Nucleus accumbens (tissue), 56 donors: ENCODE measurements around the gene PRR35.

Experiments used
- DNase-seq, 56 donors: peaks; one replicate each; lab custom pipeline; 2025; lab: John Stamatoyannopoulos, UW

The PRR35 gene

DNA sequence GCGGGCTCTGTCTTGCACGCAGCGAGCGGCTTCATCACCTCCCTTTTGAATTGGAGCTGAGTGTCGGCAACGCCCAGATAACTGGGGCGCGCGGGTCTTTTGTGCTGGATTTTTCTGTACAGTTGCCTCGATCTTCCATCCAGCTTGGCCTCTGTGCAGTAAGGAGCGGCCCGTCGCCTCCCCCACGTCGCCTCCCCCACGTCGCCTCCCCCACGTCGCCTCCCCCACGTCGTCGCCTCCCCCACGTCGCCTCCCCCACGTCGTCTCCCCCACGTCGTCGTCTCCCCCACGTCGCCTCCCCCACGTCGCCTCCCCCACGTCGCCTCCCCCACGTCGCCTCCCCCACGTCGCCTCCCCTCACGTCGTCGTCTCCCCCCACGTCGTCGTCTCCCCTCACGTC, 15.7 kb upstream of the PRR35 start:
- DNase-seq, result no peak

DNA sequence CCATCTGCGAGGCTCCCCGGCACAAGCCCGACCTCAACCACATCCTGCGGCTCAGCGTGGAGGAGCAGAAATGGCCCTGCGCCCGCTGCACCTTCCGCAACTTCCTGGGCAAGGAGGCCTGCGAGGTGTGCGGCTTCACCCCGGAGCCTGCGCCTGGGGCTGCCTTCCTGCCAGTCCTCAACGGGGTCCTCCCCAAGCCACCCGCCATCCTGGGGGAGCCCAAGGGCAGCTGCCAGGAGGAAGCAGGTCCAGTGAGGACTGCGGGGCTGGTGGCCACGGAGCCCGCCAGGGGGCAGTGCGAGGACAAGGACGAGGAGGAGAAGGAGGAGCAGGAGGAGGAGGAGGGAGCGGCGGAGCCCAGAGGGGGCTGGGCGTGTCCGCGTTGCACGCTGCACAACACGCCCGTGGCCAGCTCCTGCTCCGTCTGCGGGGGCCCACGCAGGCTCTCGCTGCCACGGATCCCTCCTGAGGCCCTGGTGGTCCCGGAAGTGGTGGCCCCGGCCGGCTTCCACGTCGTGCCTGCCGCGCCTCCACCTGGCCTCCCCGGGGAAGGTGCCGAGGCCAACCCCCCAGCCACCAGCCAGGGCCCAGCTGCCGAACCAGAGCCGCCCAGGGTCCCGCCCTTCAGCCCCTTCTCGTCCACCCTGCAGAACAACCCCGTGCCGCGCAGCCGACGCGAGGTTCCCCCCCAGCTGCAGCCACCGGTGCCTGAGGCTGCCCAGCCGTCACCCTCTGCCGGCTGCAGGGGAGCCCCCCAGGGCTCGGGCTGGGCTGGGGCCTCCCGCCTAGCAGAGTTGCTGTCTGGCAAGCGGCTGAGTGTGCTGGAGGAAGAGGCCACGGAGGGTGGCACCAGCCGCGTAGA, 13.1 kb upstream of the PRR35 start:
- DNase-seq, result peak in 12 of 56 donors; percentile 7 to 48 (median 20)

DNA sequence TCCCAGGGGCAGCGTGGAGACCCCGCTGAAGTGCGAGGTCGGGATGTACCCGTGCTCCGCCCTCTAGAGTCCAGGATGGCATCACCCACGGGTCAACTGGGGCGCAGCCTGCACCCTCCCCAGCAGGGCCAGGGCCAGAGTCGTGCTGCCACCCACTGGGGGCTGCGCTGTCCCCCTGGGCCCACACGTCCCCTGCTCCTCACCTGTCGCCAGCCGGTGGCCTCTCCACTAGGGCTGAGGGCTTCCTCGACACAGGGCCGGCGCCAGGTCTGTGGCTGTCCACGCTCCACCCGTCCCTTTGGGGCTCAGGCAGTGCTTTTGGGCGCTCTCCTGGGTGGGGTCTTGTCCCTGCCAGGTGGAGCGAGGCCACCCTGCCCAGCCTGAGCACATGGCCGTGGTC, 11.6 kb upstream of the PRR35 start:
- DNase-seq, result no peak

DNA sequence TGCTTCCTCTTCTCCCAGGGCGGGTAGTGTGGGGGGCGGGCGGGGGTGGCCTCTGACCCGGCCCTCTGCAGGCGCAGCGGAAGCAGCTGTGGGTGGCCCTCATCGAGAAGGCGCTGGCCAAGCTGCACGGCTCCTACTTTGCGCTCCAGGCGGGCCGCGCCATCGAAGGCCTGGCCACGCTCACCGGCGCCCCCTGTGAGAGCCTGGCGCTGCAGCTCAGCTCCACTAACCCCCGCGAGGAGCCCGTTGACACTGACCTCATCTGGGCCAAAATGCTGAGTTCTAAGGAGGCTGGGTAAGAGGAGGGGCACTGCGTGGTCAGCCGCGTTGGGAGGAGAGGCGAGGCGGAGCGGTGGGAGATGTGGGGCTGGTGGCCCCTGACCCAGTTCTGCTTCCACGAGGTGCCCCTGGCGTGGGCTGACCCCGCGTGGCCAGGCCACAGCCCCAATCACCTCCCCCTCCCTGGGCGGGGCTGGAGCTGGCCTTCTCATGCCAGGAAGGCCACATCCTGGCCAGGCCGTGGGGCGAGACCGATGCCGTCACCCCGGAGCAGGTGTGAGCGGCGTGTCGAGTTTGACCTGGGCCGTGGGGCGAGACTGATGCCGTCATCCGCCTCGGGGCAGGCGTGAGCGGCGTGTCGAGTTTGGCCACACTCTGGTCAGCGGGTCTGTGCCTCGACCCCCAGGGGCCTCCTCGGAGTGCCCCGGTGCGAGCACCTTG, 10.5 kb upstream of the PRR35 start:
- DNase-seq, result no peak

DNA sequence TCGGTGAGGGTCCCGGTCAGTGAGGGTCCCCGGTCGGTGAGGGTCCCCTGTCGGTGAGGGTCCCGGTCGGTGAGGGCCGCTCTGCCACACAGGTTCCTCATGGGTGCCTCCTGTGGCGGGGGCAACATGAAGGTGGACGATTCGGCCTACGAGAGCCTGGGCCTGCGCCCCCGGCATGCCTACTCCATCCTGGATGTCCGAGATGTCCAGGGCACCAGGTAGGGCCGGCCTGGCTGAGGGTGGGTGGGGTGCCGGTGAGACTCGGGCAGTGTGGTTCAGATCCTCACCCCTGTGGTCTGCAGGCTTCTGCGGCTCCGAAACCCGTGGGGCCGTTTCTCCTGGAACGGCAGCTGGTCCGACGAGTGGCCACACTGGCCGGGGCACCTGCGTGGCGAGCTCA, 9.0 kb upstream of the PRR35 start:
- no peak for DNase-seq

DNA sequence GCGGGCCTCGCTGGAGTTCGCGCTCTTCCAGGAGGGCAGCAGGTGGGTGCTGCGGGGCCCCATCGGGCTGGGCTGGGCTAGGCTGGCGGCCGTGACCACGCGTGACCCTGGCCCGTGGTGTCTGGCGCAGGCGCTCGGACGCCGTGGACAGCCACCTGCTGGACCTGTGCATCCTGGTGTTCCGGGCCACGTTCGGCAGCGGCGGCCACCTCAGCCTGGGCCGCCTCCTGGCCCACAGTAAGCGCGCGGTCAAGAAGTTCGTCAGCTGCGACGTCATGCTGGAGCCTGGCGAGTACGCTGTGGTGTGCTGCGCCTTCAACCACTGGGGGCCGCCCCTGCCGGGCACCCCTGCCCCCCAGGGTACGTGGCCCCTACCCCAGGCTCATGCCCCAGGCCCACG, 8.0 kb upstream of the PRR35 start:
- no peak for DNase-seq

DNA sequence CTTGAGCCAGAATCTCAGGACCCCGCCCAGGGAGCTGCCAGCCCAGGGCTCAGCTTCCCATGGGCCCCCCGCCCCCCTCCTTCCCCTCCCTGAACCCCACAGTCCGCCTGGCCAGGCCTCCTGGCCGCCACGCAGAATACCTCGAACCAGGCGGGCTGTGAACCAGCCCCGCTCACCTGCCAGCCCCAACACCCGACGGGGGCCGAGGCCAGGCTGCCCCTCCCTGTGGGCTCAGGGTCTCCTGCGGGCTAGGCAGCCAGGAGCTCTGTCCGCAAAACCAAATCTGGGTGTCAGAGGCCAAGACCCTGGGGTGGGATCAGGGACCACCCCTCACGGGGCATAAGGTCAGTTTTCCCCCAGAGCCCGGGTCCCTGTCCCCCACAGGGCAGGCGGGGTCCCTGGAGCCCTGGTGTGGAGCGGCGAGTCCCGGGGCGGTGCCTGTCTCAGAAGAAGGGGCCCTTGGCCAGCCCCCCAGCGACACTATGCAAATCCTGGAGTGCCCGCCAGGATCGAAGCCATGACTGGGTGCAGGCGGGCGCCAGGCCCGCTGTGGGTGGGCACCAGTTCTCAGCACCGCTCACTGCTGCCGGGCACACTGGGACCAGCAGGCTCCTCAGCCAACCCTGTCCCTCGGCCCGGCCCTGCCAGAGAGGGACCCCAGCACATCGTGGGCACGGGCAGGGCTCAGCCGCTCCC, 6.4 kb upstream of the PRR35 start:
- DNase-seq, result no peak

DNA sequence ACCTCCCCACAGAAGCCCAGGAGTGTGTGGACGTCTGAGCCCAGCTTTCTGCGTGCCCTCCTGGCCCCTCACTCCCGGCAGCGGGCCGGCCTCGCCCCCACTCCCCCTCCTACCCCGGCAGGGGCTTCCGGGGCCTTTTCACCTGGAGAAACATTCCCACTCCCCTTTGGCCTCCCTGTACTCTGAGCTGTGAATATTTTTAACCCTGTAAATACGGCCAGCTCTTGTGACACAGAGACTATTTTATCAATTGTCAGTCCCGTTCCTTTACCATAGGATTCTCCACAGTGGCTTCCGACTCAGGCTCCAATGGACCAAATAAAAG, 5.9 kb upstream of the PRR35 start:
- no peak for DNase-seq

DNA sequence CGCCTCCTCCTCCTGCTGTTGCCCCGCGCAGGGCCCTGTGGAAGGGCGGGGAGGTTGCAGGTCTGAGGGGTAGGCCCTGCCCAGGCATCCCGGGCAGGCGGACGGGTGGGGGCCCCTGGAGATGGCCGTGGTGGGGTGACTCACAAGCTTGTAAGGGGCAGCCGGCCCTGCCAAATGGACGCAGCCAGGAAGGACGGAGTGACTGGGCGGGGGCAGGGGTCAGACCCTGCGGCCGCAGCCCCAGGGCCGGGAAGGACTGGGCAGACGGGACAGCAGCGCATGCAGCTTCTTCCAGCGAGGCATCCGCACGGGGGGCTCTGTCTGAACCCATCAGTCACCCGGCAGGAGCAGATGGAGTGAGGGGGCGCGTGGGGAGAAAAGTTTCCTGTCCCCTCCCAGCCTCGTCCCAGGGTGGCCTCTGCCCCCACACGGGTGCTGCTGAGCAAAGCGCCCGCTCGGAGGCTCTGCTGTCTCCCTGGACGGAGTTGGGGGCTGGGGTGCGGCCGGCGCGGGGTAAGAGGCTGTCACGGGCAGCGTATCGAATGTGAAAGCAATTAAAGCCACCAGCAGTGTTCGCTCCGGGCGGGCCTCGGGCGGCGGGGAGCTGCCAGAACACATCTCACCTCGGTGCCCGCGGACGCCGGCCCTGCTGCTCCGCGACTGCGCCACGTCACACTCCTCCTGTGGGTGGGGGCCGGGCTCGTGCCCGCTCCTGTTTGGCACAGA, 5.4 kb upstream of the PRR35 start:
- no peak for DNase-seq

DNA sequence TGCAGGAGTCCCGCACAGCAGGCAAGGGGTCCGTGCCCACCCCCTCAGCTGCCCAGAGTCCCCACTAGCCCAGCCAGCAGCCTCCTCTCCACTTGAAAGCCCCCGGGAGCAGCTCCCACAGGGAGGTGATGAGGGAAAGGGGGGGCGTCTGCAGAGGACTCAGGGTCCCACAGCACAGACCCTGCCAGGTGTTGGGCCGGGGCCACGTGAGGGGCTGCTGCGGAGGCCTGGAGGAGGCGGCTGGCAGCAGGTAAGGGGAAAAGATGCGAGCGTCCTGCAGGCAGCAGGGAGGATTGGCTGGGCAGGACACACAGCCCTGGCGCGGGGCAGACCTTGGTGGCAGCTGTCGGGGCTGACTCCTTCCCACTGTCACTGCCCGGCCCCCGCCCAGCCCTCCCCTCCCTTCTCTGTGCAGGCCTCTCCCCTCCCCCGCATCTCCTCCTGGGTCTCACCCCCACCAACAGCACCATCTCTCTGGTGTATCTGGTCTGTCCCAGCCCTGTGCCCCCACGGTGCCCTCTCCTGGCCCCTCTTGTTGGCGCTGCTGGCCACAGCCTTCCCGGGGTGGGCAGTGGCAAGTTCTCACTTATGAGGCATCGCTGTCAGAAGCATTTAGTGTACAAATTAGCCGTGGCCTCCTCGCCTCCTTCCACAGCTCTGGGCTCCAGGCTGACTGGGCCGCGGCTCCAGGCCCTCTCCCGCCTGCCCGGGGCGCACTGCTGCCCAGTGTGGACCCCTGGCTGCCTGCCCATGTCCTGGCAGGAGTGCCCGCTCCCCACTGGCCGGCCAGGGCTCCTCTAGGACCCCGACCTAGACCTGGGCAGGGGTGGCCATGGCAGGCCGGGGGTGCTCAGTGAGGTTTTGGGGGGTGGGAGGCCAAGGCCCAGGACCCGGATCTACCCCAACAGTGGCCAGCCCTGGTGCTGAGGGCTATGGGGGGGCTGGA, 4.4 kb upstream of the PRR35 start:
- DNase-seq, result no peak

DNA sequence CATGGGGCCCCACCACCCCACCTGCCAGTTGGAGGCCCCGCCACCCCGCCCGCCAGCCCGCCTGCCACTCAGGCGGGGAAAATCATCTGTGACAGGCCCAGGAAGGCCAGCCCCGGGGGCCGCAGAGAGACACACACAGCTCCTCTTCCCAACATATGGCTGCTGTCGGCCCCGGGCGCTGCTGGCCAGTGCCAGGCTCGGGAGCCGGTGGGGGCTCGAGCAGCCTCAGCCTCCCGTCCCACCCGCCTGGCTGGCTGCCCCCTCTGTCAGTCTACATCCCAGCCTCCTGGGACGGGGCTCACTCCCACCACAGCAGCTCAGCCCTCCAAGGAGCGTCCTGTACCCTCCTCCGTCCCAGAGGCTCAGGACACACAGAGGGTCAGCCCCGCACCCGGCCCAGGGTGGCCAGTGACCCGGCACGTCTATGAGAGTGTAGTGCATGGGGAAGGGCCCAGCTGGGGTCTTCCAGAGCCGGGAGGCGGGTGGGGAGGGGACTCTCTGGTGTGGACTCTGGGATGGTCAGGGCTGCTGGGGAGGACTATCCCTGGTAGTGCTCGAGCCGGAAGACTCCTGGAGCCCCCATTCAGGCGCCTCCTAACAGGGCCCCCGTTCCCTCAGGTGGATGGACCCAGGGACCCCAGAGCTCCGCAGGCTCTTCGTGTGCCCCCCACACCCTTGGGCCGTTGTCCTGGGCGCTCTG, 3.6 kb upstream of the PRR35 start:
- no peak for DNase-seq

DNA sequence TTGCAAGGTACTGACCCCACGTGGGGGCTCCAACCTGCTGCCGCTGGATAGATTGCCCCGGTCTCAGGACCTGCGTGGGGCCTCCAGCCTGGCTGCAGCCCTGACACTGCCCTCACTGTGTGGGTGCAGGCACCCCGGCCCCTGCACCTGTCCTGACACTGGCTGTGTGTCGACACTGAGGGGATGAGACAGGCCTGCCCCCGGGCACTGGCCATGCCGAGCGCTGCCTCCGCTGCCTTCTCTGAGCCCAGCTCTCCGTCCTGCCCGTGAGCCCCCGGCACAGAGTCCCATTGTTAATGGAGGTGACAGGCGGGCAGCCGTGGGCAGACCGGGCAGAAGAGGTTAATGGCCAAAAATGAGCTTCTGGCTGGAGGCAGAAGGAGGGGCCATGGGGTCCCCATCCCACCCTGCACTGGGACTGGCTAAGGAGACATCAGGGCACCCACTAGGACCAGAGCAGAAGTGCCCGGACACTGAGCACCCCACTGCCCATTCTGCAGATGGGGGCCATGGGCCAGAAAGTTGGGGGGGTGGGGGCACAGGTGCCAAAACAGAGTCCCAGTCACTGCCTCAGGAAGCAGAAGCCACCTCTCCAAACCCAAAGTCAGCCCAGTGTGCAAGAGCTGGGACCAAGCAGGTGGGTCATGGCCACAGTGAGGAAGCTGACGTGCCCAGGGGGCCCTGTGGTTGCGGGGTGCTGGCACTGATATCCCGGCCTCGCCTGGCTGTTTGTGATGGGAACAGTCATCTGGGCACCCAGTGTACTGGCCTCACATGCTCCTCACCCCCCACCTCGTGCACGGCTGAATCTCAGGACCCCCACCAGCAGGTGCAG, 2.5 kb upstream of the PRR35 start:
- no peak for DNase-seq

DNA sequence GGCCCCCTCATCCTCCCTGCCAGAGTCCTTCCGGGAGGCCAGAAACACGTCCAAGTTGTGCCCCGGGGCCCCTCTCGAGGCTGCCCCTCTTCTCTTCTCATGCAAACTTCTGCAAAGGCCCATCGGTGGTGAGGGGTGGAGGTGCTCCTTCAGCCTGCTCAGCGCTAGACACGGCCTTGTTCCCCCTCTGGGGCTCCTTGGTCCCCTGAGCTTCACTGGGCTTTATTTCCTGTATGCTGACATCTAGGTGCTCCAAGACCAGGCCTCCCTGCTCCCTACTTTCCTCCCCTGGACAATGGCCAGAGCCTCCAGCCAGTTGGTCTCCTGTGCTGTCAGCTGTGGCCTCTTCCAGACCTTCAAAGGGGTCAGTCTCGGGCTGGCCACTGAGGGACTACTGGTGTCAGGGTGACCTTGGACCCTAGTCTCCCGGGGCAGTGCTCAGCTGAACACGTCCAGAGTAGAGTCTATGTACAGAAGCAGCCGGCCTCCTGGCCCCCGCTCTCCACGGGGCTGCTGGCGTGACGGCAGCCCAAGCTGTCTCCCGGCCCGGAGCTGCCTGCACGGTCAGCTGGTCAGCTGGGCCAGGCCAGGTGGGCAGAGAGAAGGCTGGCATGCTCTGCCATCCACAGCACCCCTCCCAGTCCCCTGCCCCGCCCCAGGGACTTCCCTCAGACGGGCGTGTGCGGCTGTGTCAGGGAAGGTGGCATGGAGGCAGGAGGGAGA, 1.7 kb upstream of the PRR35 start:
- DNase-seq, result no peak

DNA sequence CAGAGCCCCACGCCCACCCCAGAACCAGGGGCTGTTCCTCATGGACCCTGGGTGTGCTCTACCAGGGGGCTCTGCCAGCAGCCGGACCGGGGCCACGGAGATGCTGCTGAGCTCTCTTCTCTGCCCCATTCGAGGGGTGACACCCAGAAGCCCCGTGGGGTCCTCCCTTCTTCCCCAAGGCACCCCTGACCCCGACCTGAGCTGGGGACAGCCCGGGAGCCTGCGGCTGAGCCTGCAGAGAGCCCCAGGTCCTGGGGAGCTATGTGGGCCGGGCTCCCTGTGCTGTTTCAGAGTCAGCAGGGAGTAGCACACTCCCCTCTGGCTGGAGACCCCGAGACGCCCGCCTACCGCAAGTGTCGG, 1.2 kb upstream of the PRR35 start:
- no peak for DNase-seq

DNA sequence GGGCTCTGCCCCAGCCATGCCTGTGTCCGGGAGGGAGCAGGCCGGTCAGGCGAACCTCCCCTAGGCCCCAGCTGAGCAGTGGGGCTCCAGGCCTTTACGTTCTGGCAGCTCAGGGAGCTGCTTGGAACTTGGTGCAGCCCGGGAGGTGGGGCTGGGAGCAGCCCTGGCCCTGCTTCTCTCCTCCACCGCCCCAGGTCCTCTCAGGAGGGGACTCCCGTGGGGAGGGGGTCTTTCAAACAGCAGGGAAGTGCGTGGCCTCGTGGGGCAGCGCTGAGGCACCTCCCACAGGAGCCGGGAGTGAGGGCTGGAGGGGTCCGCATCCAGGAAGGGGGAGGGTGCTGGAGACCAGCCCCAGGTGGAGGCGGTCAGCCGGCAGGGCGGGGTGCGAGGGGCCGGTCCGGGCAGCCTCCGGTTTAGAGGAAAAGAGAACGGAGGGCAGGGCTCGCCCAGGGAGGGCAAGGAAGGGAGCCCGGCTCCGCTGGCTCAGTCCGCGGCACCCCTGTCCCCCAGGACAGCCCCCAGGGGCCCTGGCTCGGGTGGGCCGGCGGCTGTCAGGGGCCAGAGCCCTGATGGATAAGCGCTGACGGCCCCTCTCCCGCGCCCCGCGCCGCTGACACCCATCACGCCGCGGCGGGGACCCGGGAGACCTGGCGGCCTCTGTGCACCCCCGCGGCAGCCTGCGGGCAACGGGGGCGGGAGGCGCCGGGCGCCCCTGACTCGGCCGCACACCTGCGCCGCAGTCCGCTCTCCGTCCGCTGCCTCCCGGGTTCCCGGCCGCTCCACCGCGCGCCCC, 587 bp upstream of the PRR35 start:
- DNase-seq, result no peak

DNA sequence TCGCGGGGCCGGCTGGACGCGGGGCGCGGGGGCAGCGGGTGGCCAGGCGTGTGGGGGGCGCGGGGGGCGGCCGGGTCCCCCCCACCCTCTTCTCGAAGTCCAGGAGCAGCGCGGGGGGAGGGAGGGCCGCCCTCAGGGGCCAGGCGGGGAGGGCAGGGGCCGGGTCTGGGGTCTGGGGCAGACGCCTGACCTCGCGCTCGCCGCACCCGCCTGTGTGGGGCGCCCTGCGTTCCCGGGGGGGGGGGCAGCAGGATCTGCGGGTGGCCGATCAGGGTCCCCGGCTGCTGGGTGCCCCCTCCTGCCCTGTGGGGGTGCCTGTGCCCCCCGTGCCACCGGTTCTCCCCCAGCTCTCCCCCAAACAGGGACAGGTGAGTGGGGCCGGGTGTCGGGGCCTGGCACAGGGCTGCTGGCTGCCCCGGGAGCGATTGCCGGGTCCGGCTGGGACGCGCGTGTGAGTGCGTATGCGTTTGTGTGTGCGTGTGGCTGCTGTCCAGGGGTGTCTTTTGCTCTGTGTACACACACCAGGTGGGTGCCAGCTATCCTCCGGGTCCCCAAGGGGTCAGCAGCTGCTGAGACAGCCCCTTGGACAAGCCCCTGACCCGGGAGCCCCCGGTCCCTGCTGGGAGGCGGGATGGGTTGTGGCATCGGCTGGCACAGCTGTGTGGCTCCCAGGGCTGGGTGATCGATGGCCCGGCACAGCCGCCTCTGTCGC, 663 bp downstream of the PRR35 start:
- DNase-seq, result no peak
